ENCODE measurements around the gene SHB.

Gene SHB

GRCh38 chr9:37925786-37926736 is 143.0 kb downstream of the SHB start:
- no peak overlapping the region for H3K27ac Mint-ChIP-seq
- H3K9me3 Mint-ChIP-seq = no peaks in the 10 kb centered on the region
- H3K27me3 Mint-ChIP-seq = no peaks in the 10 kb centered on the region
- no peaks in the 10 kb centered on the region for H3K36me3 Mint-ChIP-seq (ENCODE audit: low read depth)
- H3K4me3 Mint-ChIP-seq = no peak overlapping the region
- no peaks in the 10 kb centered on the region for H3K4me1 Mint-ChIP-seq (ENCODE audit: low read depth)

- Mint-ChIP-seq H3K27ac (no peak overlapping the region), H3K9me3 (no peaks in the 10 kb centered on the region), H3K27me3 (no peaks in the 10 kb centered on the region), H3K4me3 (no peak overlapping the region), H3K36me3 (ENCODE audit: low read depth) (no peaks in the 10 kb centered on the region), H3K4me1 (ENCODE audit: low read depth) (no peaks in the 10 kb centered on the region)
These were observed 144.0 kb downstream of the SHB start for GRCh38 chr9:37925006-37925405.

GRCh38 chr9:37924538-37924937 is 144.5 kb downstream of the SHB start:
- no peaks in the 10 kb centered on the region for H3K4me1 Mint-ChIP-seq (ENCODE audit: low read depth)
- H3K27me3 Mint-ChIP-seq = no peaks in the 10 kb centered on the region
- H3K27ac Mint-ChIP-seq = no peak overlapping the region
- H3K36me3 Mint-ChIP-seq (ENCODE audit: low read depth) = no peaks in the 10 kb centered on the region
- H3K9me3 Mint-ChIP-seq = no peaks in the 10 kb centered on the region
- H3K4me3 Mint-ChIP-seq = no peak overlapping the region

GRCh38 chr9:37923796-37924427 is 145.1 kb downstream of the SHB start:
- H3K27me3 Mint-ChIP-seq = no peaks in the 10 kb centered on the region
- no peaks in the 10 kb centered on the region for H3K9me3 Mint-ChIP-seq
- no peaks in the 10 kb centered on the region for H3K4me1 Mint-ChIP-seq (ENCODE audit: low read depth)
- H3K36me3 Mint-ChIP-seq (ENCODE audit: low read depth) = no peaks in the 10 kb centered on the region
- H3K4me3 Mint-ChIP-seq = no peak overlapping the region
- no peak overlapping the region for H3K27ac Mint-ChIP-seq

GRCh38 chr9:37923118-37923795 is 145.8 kb downstream of the SHB start:
- Mint-ChIP-seq H3K27me3 (no peaks in the 10 kb centered on the region), H3K36me3 (ENCODE audit: low read depth) (no peaks in the 10 kb centered on the region), H3K4me3 (no peak overlapping the region), H3K9me3 (no peaks in the 10 kb centered on the region), H3K4me1 (ENCODE audit: low read depth) (no peaks in the 10 kb centered on the region), H3K27ac (no peak overlapping the region)

- no peaks in the 10 kb centered on the region for H3K4me1 Mint-ChIP-seq (ENCODE audit: low read depth)
- no peaks in the 10 kb centered on the region for H3K36me3 Mint-ChIP-seq (ENCODE audit: low read depth)
- H3K4me3 Mint-ChIP-seq = no peak overlapping the region
- H3K9me3 Mint-ChIP-seq = no peaks in the 10 kb centered on the region
- no peak overlapping the region for H3K27ac Mint-ChIP-seq
- H3K27me3 Mint-ChIP-seq = no peaks in the 10 kb centered on the region
These were observed 146.5 kb downstream of the SHB start for GRCh38 chr9:37922363-37923117.

- H3K27ac Mint-ChIP-seq = no peak overlapping the region
- H3K4me3 Mint-ChIP-seq = no peak overlapping the region
- no peaks in the 10 kb centered on the region for H3K4me1 Mint-ChIP-seq (ENCODE audit: low read depth)
- no peaks in the 10 kb centered on the region for H3K27me3 Mint-ChIP-seq
- no peaks in the 10 kb centered on the region for H3K36me3 Mint-ChIP-seq (ENCODE audit: low read depth)
- H3K9me3 Mint-ChIP-seq = no peaks in the 10 kb centered on the region
These were observed 147.3 kb downstream of the SHB start for GRCh38 chr9:37921546-37922300.

- H3K4me1 Mint-ChIP-seq (ENCODE audit: low read depth) = no peaks in the 10 kb centered on the region
- no peaks in the 10 kb centered on the region for H3K9me3 Mint-ChIP-seq
- H3K27me3 Mint-ChIP-seq = no peaks in the 10 kb centered on the region
- H3K4me3 Mint-ChIP-seq = no peak overlapping the region
- H3K36me3 Mint-ChIP-seq (ENCODE audit: low read depth) = no peaks in the 10 kb centered on the region
- no peak overlapping the region for H3K27ac Mint-ChIP-seq
These were observed 147.9 kb downstream of the SHB start for GRCh38 chr9:37921168-37921510.

- no peak overlapping the region for H3K27ac Mint-ChIP-seq
- H3K4me1 Mint-ChIP-seq (ENCODE audit: low read depth) = no peaks in the 10 kb centered on the region
- H3K27me3 Mint-ChIP-seq = no peaks in the 10 kb centered on the region
- no peaks in the 10 kb centered on the region for H3K9me3 Mint-ChIP-seq
- no peak overlapping the region for H3K4me3 Mint-ChIP-seq
- H3K36me3 Mint-ChIP-seq (ENCODE audit: low read depth) = no peaks in the 10 kb centered on the region
These were observed 148.4 kb downstream of the SHB start for GRCh38 chr9:37920471-37921167.

GRCh38 chr9:37919956-37920335 is 149.1 kb downstream of the SHB start:
- H3K4me3 Mint-ChIP-seq = no peak overlapping the region

GRCh38 chr9:37919246-37919955 is 149.6 kb downstream of the SHB start:
- Mint-ChIP-seq H3K4me1 (ENCODE audit: low read depth) (no peaks in the 10 kb centered on the region), H3K4me3 (no peak overlapping the region), H3K36me3 (ENCODE audit: low read depth) (no peaks in the 10 kb centered on the region), H3K27me3 (no peaks in the 10 kb centered on the region), H3K27ac (no peak overlapping the region), H3K9me3 (no peaks in the 10 kb centered on the region)

More at GRCh38 chr9:37919956-37920335, 149.1 kb downstream of the SHB start:
- Mint-ChIP-seq H3K36me3 (ENCODE audit: low read depth) (no peaks in the 10 kb centered on the region), H3K4me1 (ENCODE audit: low read depth) (no peaks in the 10 kb centered on the region), H3K27me3 (no peaks in the 10 kb centered on the region), H3K27ac (no peak overlapping the region), H3K9me3 (no peaks in the 10 kb centered on the region)

GRCh38 chr9:37918665-37919170 is 150.3 kb downstream of the SHB start:
- no peaks in the 10 kb centered on the region for H3K36me3 Mint-ChIP-seq (ENCODE audit: low read depth)
- H3K27me3 Mint-ChIP-seq = no peaks in the 10 kb centered on the region
- H3K9me3 Mint-ChIP-seq = no peaks in the 10 kb centered on the region
- H3K4me1 Mint-ChIP-seq (ENCODE audit: low read depth) = no peaks in the 10 kb centered on the region
- H3K4me3 Mint-ChIP-seq = no peak overlapping the region
- no peak overlapping the region for H3K27ac Mint-ChIP-seq

All from stimulated activated naive CD8-positive, alpha-beta T cell treated with anti-CD3 and anti-CD28 coated beads, Interleukin-15, Interleukin-2, amounts not matched to agents 100 ng/mL and 50 ng/mL, for 24 hours (primary cell).